ENCODE results near the gene EIF3K.
"Not testable (repeated sequence)": the region's sequence is repeated elsewhere in the genome, so short reads cannot be mapped to it uniquely, and the experiment has no call there.

EIF3K gene

DNA sequence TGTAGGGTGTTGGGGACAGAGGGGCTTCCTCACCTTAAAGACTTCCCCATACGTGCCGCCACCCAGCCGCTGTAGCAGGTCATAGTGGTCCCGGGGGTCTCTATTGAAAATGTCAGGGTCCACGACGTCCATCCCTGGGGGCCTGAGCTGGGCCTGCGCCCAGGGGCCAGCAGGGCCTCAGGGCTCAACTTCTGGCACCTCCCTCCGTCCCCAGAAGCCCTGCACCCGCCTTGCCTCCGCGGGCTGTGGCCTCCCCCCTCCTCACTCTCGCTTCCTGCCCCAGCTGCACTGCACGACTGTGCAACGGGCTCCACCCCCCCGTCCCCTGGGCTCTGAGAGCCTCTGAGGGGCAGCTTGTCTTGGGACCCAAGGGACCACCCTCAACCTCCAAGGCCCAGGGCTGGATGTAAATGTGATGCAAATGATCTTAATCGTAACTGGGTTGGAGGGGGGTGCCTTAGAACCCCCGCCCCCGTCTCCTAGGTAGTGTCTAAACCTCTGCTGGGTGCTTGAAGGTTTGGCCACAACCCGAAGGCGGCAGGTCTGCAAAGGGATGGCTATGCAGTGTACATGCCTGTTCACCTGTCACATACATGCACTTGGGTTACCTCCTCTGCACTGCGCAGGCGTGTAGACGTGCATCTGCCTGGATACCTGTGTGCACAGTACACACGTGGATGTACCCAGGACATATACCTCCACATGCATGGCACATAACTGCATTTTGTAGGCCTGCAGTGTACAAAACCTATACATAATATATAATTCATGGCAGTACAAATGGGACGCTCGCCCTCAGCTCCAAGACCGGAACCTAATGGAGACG lies 1.0 kb upstream of the EIF3K start, which contains the start of gene MAP4K1:
Gene MAP4K1 (minus strand): TSS at position 190 of the 826 bp plus-strand sequence. CDS start 58 bp downstream, at position 132.
- peak; percentile 56 to 69 for DNase-seq (ENCODE audit: low read depth in 2 of 2)

DNA sequence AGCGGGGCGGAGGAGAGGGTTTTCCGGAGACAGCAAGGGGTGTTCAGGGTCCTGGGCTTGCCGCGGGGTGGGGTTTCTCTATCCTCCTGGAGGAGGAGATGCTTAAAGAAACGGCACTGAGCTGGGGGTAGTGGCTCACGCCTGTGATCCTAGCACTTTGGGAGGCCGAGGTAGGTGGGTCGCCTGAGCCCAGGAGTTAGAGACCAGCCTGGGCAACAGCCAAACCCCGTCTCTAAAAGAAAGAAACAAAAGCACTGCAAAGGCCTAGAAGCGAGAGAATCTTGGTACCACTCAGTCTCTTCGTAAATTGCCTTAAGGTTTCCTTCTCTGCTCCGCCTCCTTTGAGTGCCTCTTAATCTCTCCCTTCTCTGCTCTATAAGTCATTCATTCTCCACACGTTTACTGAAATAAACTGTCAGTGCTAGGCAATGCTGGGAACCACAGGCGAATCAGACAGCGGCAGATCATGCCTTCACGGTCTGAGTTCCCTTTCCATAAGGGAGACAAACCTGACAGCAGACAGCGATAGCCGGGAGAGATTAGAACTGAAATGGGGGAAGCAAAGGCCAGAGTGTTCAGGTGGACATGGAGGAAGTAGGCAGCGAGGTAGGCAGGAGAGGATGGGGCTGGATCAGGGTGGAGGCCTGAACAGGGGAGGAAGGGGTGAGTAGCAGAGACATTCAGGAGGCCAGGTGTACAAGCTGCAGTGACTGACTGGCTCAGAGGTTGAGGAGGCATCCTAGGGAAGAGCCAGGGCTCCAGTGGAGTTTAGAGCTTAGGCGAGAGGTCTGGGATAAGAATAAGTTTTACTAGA lies 580 bp downstream of the EIF3K start:
- no peak for DNase-seq (ENCODE audit: low read depth in 2 of 2)

DNA sequence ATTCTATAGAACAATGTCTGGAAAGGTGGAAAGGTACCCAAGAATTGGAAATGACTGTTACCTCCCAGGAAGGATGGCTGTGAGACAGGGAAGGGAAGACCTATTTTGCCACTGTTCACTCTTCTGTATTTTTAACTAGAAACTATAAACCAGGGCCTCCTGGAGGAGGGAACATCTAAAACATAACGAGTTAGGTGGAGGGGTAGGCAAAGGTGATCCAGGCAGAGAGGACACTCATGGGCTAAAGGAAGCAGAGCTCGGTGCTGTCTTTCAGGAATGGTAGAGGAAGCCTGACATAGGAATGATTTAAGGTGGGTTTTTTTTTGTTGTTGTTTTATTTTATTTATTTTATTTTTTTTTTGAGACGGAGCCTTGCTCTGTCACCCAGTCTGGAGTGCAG lies 5.8 kb downstream of the EIF3K start:
- DNase-seq (ENCODE audit: low read depth in 2 of 2) = no peak

DNA sequence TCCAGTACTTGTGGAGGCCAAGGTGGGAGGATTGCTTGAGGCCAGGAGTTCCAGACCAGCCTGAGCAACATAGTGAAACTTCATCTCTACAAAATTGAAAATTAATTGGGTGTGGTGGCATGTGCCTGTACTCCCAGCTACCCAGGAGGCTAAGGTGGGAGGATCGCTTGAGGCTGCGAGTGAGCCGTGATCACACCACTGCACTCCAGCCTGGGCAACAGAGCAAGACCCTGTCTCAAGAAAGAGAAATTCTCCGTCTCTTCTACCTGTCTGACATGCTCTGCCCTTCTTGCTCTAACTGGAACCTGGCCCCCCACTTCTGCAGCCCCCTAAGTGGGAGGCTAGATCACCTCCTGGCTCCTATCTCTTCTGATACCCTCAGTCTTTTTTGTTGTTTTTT lies 7.4 kb downstream of the EIF3K start:
- no peak for DNase-seq (ENCODE audit: low read depth in 2 of 2)

DNA sequence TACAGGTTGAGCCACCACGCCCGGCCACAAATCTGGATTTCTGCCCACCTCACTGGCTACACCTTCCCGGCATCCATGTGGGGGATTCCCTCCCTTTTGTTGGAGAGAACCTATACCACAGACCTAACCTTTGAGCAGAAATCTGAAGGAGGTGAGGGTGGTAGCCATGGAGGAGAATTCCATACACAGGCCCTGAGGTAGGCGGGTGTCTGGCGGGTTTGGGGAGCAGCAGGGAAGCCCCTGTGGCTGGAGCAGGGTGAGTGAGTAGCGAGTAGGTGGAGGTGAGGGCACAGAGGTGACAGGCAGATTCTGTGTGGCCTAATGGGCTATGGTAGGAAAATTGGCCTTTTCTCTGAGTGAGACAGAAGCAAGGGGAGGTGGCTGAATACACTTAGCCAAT lies 10.6 kb downstream of the EIF3K start:
- no peak for DNase-seq (ENCODE audit: low read depth in 2 of 2)

DNA sequence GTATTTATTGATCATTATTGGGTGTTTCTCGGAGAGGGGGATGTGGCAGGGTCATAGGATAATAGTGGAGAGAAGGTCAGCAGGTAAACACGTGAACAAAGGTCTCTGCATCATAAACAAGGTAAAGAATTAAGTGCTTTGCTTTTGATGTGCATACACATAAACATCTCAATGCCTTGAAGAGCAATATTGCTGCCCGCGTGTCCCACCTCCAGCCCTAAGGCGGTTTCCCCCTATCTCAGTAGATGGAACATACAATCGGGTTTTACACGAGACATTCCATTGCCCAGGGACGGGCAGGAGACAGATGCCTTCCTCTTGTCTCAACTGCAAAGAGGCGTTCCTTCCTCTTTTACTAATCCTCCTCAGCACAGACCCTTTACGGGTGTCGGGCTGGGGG lies 12.3 kb downstream of the EIF3K start:
- DNase-seq (ENCODE audit: low read depth in 2 of 2) = not testable (repeated sequence)

DNA sequence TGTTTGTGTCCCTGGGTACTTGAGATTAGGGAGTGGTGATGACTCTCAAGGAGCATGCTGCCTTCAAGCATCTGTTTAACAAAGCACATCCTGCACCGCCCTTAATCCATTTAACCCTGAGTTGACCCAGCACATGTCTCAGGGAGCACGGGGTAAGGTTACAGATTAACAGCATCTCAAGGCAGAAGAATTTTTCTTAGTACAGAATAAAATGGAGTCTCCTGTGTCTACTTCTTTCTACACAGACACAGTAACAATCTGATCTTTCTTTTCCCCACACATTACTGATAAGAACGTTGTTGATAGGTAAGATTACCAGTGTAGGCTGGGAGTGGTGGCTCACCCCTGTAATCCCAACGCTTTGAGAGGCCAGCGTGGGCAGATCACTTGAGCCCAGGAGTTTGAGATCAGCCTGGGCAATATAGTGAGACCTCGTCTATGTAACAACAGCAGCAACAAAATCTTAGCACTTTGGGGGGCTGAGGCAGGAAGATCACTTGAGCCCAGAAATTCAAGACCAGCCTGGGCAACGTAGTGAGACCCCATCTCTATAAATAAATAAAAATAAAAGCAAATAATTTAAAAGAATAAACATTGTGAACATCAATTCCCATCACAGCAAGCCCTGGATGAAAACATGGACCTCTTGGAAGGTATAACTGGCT lies 13.0 kb downstream of the EIF3K start:
- not testable (repeated sequence) for DNase-seq (ENCODE audit: low read depth in 2 of 2)

DNA sequence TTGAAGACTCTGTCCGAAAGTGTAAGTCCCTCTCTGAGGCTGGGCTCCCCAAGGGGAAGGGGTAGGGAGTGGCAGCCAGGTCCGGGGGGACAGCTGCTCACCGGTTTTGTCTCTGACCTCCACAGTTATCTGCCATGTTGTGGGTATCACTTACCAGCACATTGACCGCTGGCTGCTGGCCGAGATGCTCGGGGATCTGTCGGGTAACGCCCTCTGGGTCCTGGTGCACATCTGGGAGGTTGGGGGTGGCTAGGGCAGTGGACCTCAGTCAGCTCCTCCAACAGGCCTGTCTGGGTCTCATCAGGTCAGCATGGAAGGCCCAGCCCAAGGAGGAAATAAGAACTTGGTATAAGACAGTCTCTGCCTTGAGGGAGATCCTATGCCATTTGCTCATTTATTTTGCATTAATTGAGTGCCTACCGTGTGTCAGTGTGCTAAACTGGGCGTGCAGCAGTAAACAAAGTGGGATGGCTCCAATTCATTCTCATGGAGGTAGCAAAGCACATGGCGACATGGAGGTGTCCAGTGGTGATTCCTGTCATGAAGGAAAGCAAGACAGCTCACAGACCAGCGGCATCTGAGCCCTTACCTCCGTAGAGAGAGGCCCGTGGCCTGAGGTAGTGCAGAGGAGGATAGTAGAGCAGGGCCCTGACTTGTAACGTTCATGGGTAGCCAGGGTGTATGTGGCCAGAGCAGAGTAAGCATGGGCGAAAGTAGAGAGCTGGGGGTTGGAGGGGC lies 13.7 kb downstream of the EIF3K start:
- no peak for DNase-seq (ENCODE audit: low read depth in 2 of 2)

DNA sequence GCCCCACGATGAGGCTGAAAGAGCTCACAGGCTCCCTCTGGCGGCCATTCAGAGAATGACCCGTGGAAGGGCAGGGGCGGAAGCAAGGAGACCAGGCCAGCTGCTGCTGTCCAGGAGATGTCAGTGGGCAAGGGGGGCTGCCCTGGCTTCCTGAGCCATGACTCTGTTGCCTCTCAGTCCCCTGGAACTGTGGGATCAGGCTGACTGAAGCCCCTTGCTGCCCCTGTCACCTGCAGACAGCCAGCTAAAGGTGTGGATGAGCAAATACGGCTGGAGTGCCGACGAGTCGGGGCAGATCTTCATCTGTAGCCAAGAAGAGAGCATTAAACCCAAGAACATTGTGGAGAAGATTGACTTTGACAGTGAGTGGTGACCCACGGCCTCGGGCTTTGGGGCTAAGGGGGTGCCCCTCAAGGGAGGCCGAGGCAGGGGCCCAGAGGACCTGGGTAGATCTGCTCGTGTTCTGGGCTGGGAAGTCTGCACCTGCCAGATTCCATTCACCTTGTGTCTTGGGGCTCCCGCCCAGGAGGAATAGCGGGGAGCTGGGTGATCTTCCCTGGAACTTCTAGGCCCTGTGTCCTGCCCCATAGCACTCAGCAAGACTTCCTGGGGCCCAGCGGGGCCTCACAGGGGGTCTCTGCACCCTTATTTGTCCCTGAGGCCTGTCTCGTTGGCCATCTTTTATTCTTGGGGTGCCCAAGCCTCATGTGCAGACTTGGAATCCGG lies 15.9 kb downstream of the EIF3K start:
- DNase-seq (ENCODE audit: low read depth in 2 of 2) = peak; percentile 59 to 64

DNA sequence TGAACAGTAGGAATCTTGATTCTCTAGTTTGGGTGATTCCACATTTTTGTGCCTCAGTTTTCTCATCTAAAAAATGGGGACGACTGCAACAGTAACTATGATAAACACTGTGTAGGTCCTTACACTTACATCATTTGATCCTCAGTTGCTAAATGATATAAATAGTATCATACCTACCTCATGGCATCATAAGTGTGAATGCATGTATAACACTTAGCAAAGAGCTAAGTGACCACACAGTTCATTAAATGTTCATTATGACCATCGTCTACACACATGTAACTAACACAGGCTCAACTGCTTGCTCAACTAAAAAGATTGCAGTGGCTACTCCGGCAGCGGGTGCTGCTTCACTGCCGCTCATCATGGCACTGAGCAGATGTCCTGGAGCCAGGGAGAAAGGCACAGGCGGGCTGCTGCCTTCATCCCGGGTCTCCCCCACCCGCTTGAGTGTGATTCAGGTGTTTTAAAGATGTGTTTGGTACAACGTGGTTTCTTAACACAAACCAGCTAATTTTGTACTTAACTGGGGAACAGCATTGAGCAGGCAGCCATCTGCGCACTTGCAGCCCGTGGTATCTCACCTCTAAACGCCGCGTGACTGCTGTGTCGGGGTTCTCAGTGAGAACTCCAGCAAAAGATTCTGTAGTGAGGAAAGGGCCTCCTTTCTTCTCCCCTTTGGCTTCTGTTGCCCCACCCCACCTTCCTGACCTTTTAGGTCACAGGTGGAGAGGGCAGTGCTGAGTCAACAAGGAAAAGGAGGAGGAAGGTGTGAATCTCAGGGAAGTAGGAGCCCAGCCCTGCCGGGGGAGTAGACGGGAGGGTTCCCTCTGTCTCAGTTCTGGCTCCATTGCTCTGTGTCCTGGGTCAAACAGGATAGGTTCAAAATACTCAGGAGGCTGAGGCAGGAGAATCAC lies 16.8 kb downstream of the EIF3K start:
- no peak for DNase-seq (ENCODE audit: low read depth in 2 of 2)

DNA sequence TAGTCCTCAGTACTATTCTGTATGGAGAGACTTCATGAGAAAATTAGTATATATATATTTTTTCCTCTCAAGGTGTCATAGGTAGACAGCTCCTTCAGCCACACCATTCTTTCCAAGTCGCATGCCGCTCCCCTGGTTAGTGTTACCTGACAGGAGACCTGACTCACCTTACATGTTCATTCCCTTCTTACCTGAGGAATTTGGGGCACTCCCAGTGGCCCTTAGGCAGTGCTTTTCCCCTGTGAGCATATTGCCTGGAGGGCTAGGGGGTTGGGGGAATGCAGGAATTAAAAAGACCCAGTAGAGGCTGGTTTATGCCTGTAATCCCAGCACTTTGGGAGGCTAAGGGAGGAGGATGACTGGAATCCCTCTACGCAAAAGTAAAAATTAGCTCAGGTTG lies 19.5 kb downstream of the EIF3K start:
- no peak for DNase-seq (ENCODE audit: low read depth in 2 of 2)

DNA sequence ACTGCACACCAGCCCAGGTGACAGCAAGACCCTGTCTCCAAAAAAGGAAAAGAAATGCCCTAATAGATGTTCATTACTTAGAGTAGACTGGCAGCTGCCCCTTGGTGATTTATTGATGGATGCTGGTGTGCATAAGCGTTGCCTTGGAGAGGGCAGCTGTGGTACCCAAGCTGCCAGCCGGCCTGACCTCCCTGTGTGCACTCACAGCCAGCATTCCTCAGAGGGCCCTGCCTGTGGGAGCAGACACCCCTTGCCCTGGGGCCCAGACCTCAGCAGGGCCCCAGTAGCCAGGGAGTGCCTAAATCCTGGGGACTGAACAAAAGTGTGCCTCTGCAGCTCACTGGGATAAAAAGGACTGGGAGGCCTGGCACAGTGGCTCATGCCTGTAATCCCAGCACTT lies 20.7 kb downstream of the EIF3K start:
- no peak for DNase-seq (ENCODE audit: low read depth in 2 of 2)

DNA sequence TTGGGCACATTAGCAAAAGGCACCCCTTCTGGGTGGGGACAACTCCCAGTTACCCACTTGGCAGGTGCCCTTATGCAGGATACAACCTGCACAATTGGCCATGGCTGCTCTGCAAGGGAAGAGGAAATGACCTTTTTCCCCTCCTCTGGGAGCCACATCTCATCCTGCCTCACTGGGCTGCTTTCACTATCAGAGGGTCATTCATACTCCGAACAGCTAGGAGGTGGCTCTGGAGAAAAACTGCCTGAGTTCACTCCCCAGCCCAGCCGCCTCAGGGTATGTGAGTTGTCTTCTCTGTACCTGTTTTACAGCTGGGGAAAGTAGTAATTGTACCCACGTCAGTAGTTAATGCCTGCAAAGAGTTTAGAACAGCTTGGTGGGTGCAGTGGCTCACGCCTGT lies 21.4 kb downstream of the EIF3K start:
- no peak for DNase-seq (ENCODE audit: low read depth in 2 of 2)

DNA sequence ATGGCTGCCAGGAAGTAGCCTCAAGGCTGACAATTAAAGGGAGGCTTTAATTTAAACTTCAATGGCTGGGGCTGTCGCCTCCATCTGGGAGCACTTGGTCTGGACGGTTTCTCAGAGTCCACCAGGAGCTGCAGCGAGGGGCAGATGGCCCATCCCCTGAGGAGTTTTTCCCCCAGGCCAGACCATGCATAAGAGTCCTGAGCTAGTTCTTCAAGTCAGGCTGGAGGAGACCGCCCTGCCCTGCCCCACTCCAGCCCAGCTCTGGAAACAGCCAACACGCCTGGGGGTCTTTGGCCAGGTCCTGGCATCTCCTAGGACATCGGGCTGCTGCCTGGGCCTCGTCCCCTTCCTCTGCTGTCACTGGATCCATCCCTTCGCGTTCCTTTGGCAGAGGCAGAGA lies 23.2 kb downstream of the EIF3K start:
- DNase-seq (ENCODE audit: low read depth in 2 of 2) = no peak

DNA sequence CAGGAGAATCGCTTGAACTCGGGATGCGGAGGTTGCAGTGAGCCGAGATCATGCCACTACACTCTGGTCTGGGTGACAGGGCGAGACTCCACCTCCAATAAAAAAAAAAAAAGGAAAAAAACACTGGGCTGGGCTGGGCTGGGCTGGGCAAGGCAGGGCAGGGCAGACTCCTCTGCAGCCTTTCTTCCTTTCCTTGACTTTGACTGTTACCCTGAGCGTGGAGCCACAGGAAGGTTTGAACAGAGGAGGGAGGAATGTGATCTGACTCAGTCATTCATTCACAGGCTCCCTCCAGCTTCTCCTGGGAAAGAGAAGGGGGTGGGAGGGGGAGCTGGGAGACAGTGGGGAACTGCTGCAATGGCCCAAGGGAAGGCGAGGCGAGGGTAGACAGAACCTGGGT lies 25.7 kb downstream of the EIF3K start:
- no peak for DNase-seq (ENCODE audit: low read depth in 2 of 2)

DNA sequence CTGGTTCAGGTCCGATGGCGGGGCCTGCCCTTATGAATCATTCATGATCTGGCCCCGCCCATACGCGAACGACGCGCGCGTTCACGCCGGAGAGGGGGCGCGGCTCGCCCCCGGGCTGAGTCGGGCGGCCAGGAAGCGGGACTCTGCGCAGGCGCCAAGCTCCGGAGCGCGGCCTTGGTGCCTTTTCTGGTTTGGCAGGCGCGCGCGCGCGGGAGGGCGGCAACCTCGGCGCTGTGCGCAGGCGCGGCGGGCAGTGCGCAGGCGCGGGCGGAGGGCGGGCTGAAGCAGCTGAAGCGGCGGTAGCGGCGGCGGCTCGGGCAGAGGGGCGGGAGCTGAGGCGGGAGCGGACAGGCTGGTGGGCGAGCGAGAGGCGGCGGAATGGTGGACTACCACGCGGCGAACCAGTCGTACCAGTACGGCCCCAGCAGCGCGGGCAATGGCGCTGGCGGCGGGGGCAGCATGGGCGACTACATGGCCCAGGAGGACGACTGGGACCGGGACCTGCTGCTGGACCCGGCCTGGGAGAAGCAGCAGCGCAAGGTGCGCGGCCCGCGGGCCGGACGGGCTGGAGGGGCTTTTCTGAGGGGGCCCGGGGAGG lies 28.5 kb downstream of the EIF3K start, which contains the start of gene ACTN4:
Gene ACTN4 (plus strand): TSS at position 282 of the 598 bp plus-strand sequence. CDS start 97 bp downstream, at position 379.
- DNase-seq (ENCODE audit: low read depth in 2 of 2) = peak; percentile 100

DNA sequence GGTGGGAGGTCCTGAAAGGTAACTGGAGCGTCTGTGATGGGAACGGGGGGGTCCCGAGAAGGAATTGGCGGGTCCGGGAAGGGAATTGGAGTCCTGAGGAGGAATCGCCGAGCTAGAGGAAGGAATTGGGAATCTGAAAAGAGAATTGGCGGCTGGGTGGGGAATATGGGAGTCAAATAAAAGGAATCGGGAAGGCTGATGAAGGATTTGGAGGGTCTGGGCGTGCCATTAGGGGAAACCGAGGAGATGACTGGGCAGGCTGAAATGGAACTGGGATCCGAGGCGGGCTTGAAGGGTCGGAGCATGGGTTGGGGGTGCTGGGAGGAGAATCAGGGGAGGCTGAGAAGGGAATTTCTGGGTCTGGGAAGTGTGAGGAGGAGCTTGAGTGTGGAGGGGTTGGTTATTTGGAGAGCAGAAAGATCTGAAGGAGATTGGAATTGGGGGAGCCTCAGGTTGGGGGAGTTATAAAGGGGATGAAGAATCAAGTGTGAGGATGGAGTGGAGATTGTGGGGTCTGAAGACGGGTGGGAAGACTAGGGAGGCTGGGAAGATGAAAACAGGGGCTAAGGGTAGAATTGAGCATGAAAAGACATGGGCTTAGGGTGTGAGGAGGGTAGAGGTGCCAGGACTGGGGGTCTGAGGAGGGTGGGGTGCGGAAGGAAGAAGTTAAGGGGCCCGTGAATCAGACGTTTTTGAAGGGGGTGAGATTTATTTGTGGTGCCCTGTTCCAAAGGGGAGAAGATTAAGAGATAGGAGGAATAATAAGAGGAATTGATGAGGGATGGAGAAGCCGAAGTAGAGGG lies 29.2 kb downstream of the EIF3K start:
- no peak for DNase-seq (ENCODE audit: low read depth in 2 of 2)

DNA sequence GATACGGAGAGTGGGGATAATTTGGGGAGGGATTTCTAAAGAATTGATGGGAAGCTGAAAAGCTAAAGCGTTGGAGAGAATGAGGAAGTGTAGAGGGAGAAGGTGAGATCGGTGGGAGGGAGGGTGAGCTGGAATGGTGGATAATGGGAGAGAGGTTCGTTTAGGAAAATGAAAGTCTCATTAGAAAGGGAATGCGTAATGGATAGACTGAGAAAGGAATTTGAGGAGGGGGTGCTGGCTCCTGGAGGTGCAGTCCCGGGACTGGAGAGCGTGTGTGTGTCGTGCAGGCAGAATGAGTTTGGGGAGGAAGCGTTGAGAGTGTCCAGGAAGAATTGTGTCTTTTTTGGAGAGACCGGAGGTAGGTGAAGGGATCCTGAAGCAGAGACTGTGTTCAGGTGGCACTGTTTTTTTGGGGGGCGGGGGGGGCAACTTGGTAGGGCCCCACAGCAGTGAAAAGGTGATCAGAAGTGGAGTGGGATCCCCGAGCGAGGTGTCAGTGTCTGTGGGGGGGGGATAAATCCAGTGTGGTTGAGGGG lies 29.8 kb downstream of the EIF3K start:
- DNase-seq (ENCODE audit: low read depth in 2 of 2) = no peak

Measured in activated CD4-positive, alpha-beta T cell treated with anti-CD3 and anti-CD28 coated beads for 24 hours (primary cell).